Spleen (tissue), 7 donors: Measurements from ENCODE around the gene UBE2B.

Experiments used
- CTCF ChIP-seq, 11 experiments: fragments of 200-600 bp in 7 of 11; fragments of 450-650 bp in 4 of 11; sonication (generic) in 4 of 11; IDR thresholded peaks in 8 of 11; conservative IDR thresholded peaks in 3 of 11; 1 replicate in 7 of 11; 2 replicates in 4 of 11; pipeline versions ENCODE4 v1.4.0 to v1.8.0; 2016 to 2021; ENCODE audit warnings: antibody characterized with exemption in 11 of 11, inconsistent platforms in 4 of 11, mild to moderate bottlenecking in 1 of 11
- POLR2AphosphoS5 ChIP-seq, 3 donors: sonication (generic); formaldehyde crosslinking; IDR thresholded peaks; one replicate each; pipeline ENCODE4 v1.5.1; 2017; ENCODE audit warnings: antibody characterized with exemption in 3 of 3
- donor health status: DM: no; HTN: no; CAD: no; lungs with moderate emphysema.
- donor health status: DM: no; HTN: no; CAD: no.
- donor health status: DM: no; HTN: no; CAD: no.

- no peak for TF ChIP-seq POLR2AphosphoS5 (IDR thresholded peaks at IDR 0.05)
- TF ChIP-seq CTCF (IDR thresholded peaks at IDR 0.05 in 8 of 11, conservative IDR thresholded peaks at IDR 0.05 in 3 of 11): no peak
These were observed 24.9 kb downstream of the UBE2B start for GRCh38 chr5:134396274-134396673.
